ENCODE results near the gene KCNK5.

KCNK5 gene

DNA sequence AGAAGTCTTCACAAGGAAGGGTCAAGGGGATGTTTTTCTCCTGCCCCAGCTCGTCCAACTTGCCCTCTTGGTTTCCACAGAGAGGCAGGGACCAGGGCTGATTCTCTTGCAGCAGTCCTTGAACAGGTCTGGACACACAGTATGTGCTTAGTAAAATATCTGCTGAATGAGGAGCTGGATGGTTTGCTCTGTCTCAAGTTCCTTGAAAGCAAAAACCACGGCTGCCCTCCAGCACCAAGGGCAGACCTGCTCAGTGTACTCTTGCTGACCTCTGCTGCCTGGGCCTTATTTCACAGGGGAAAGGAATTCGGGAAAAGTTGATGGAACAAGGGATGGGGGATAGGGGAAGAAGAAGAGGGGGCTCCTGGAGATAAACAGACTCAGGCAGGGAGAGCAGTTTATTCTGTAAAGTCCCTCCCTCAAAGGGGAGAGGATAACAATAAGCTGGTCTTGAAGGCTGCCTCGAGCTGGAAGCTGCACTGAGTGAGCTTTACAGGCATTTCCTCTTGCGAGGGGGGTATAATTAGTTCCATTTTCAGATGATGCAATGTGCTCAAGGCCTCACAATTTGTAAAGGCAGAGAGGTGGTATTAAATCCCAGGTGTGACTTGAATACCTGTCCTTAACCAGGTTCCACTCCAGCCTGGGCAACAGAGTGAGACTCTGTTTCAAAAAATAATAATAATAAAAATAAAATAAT lies 10.3 kb downstream of the KCNK5 start:
- Histone ChIP-seq H3K4me3 (no peak overlapping the region), H3K36me3 (replicated peaks) (no peaks in the 10 kb centered on the region), H3K27me3 (ENCODE audit: low read depth) (no peaks in the 10 kb centered on the region), H3K4me1 (no peaks in the 10 kb centered on the region; the same call in 1 of the 2 replicates), H3K9me3 (no peaks in the 10 kb centered on the region)
- in situ Hi-C loops (cut with MboI; ENCODE audit: low sequenced_read_pairs): no loop called here
- no peak for DNase-seq (ENCODE audit: low spot score in 2 of 2)

DNA sequence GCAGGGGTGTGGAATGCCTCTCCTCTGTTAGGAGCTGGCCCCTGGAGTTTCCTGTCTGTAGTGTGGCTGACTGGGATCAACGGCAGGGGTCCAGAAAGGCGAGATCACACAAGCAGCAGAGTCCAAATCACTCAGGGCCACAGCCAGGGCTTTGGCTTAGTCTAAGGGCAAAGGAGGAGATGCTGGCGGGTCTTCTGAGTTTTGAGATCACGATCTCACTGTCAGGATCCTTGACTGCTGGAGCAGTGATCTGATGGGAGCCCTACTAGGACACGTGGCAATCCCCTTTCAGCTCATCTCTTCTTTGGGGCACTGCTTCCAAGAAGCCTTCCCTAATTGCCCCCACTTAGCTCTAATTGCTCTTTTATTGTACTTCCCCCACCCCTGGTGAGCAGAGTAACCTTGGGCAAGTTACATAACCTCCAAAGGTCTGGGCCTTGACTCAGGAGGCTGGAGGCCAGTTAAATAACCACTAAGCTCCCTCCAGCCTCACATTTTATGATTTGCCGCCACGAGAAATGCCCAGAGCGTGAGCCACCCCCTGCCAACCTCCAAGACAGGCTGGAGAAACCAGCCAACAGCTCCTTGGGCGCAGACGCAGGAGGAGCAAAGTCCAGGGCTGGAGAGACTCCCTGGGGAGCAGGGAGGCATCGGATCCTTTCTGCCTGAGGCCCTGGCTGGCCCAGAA lies 12.0 kb downstream of the KCNK5 start:
- Histone ChIP-seq H3K27me3 (ENCODE audit: low read depth) (no peaks in the 10 kb centered on the region), H3K4me3 (no peak overlapping the region), H3K4me1 (no peaks in the 10 kb centered on the region), H3K36me3 (replicated peaks) (no peaks in the 10 kb centered on the region), H3K9me3 (no peaks in the 10 kb centered on the region)
- no peak for DNase-seq (ENCODE audit: low spot score in 2 of 2)
- in situ Hi-C loops (cut with MboI; ENCODE audit: low sequenced_read_pairs): no loop called here

DNA sequence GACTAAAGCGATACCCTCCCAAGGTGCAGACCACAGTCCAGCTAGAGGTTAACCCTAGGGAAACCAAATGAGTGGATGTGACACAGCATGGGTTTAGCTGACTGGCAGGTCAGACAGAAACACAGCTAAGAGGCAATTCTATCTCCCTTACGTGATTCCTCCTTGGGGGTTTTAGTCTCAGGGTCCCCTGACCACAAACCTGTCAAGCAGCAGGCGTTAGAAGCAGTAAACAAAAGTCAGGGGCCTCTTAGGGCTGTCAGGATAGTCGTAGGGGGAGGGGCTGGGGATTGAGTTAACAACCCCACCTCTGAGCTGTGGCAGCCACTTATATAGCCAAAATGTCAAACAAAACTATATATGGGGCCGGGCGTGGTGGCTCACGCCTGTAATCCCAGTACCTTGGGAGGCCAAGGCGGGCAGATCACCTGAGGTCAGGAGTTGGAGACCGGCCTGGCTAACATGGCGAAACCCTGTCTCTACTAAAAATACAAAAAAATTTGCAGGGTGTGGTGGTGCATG lies 13.6 kb downstream of the KCNK5 start:
- no peaks in the 10 kb centered on the region for H3K36me3 ChIP-seq (replicated peaks)
- in situ Hi-C loops (cut with MboI; ENCODE audit: low sequenced_read_pairs): no loop called here
- H3K27me3 ChIP-seq (ENCODE audit: low read depth): no peaks in the 10 kb centered on the region
- no peaks in the 10 kb centered on the region for H3K4me1 ChIP-seq
- no peak for DNase-seq (ENCODE audit: low spot score in 2 of 2)
- no peaks in the 10 kb centered on the region for H3K9me3 ChIP-seq
- no peak overlapping the region for H3K4me3 ChIP-seq

DNA sequence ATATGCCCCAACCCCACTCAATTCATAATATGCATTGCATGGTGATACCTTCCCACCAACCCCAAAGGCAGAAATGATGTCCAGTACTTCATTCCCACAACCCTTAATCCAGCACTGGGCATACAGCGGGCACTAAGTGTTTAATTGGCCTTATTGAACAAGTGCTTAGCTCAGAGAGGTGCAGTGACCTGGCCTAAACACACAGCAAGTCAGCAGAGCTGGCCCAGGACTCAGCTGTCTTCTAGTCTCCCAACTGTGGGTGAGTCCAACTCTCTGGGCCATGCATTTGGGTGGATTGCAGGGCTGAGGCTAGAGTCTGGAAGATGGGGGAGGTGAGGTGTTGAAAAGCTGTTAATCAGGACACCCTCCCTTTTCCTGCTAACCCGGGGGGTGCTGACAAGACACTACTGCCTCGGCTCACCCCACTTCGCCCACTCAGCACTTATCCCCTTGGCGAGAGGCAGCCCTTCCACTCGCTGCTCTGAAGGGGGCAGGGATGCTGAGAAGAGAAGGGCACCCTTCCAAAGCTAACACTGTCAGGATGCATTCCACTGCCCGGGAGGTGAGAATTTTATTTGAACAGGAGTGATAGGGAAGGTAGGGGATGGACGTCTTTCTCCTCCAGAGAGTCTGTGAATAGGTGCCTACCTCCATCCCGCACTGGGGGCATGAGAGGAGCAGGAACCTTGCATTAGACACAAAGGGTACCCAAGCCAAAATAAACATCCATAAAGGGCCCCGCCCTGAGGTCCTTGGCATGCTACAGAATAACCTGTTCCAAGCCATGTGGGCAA lies 14.2 kb downstream of the KCNK5 start:
- in situ Hi-C loops (cut with MboI; ENCODE audit: low sequenced_read_pairs): no loop called here
- Histone ChIP-seq H3K9me3 (no peaks in the 10 kb centered on the region), H3K27me3 (ENCODE audit: low read depth) (no peaks in the 10 kb centered on the region), H3K4me1 (no peaks in the 10 kb centered on the region), H3K36me3 (replicated peaks) (no peaks in the 10 kb centered on the region), H3K4me3 (no peak overlapping the region)
- DNase-seq (ENCODE audit: low spot score in 2 of 2): no peak

DNA sequence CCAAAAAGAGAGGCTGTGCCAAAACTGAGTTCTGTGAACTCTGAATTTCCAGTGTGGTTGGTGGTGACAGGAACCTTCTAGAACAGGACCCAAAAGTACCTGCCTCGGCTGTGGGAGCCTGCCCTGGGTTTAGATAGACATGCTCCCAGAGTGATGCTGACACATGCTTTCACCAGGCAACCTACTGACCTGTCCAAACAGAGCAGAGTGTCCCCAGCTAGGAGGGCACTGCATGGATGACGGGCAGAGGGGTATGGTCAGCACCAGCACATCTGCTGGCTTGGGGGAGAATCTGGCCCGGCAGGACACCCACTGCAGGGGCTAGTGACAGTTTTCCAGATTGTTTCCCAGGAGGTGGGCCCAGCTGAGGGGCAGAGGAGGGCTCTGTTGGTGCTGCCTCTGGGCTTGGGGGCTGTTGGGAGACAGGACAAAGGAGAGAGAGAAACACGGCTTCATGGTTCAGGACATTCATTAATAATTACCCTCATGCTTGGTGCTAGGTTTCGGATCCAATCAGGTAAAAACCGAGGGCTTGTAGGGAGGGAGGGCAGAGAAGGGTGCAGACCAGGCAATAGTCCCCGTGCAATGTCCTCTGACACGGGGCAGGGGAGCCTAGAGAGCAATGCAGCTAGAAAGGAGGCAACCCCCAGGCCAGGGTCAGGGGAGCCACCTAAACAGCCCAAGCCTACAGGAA lies 15.0 kb downstream of the KCNK5 start:
- no peak for DNase-seq (ENCODE audit: low spot score in 2 of 2)
- H3K4me1 ChIP-seq: no peaks in the 10 kb centered on the region
- H3K9me3 ChIP-seq: no peaks in the 10 kb centered on the region
- in situ Hi-C loops (cut with MboI; ENCODE audit: low sequenced_read_pairs): no loop called here
- no peak overlapping the region for H3K4me3 ChIP-seq
- H3K36me3 ChIP-seq (replicated peaks): no peaks in the 10 kb centered on the region
- H3K27me3 ChIP-seq (ENCODE audit: low read depth): no peaks in the 10 kb centered on the region

DNA sequence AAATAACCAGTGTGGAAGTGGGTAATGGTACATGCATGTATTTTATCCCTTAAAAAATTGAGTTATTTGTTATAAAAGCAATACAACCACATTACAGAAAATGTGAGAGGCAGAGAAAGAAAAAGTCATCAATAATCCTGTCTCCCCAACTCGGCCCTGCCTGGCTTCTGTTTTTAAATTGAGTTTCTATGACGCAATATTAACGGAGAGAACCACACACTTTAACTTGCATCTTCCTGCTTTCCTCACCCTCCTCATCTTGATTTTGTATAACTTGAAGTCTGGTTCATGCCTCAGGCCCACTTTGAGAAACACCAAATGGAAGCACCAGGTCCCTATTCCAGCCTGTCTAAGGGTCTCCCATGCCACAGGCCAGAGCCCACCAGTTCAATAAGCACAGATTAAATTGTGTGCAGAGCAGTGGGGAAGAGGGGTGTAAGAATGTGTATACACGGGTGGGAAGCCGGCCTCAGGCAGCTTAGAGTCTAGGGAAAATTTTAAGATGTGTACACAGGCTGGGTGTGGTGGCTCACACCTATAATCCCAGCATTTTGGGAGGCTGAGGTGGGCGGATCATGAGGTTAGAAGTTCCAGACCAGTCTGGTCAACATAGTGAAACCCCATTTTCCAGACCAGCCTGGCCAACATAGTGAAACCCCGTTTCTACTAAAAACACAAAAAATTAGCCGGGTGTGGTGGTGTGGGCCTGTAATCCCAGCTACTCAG lies 15.9 kb downstream of the KCNK5 start:
- no peak for DNase-seq (ENCODE audit: low spot score in 2 of 2)
- no peak overlapping the region for H3K4me3 ChIP-seq
- H3K9me3 ChIP-seq: no peaks in the 10 kb centered on the region
- no peaks in the 10 kb centered on the region for H3K27me3 ChIP-seq (ENCODE audit: low read depth)
- no peaks in the 10 kb centered on the region for H3K36me3 ChIP-seq (replicated peaks)
- in situ Hi-C loops (cut with MboI; ENCODE audit: low sequenced_read_pairs): no loop called here
- H3K4me1 ChIP-seq: no peaks in the 10 kb centered on the region

DNA sequence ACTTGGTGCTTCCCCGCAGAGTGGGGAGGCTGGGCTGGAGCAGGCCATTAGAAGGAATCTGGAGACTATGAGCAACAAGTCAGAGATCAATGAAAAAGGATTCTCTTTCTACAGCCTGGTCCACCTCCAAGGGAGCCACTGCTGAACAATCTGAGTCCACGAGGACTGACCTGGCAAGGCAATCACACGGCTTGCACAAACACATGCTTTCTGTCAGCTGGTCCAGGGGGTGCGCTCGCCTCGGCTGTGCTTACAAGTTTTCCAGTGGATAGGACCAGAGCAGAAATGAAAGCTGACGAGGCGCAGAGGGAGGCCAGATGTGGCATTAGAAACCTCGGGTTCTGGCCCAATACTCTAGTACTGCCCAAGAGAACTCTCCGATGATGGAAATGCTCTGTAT lies 18.1 kb downstream of the KCNK5 start:
- in situ Hi-C loops (cut with MboI; ENCODE audit: low sequenced_read_pairs): no loop called here
- H3K4me3 ChIP-seq: no peak overlapping the region
- no peak for DNase-seq (ENCODE audit: low spot score in 2 of 2)
- H3K4me1 ChIP-seq: no peaks in the 10 kb centered on the region
- no peaks in the 10 kb centered on the region for H3K9me3 ChIP-seq
- no peaks in the 10 kb centered on the region for H3K27me3 ChIP-seq (ENCODE audit: low read depth)
- no peaks in the 10 kb centered on the region for H3K36me3 ChIP-seq (replicated peaks)

DNA sequence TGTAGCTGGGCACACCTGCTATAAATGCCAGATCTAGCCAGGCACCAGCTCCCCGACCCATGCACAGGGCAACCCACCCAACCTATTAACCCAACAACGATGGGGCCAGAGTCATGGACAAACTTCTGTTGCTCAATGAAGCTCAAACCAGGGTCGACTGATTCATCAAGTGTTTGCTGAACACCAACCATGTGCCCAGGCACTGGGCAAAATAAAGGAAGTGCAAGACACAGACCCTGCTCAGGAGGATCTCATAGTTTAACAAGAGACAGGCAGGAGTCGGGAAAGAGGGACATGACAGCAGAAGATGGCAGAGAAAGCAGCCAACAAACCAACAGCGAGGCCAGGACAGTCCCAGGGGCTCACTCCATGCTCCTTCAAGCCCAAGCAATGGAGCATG lies 18.8 kb downstream of the KCNK5 start:
- in situ Hi-C loops (cut with MboI; ENCODE audit: low sequenced_read_pairs): no loop called here
- Histone ChIP-seq H3K36me3 (replicated peaks) (no peaks in the 10 kb centered on the region), H3K4me1 (no peaks in the 10 kb centered on the region), H3K27me3 (ENCODE audit: low read depth) (no peaks in the 10 kb centered on the region), H3K4me3 (no peak overlapping the region), H3K9me3 (no peaks in the 10 kb centered on the region)
- no peak for DNase-seq (ENCODE audit: low spot score in 2 of 2)

DNA sequence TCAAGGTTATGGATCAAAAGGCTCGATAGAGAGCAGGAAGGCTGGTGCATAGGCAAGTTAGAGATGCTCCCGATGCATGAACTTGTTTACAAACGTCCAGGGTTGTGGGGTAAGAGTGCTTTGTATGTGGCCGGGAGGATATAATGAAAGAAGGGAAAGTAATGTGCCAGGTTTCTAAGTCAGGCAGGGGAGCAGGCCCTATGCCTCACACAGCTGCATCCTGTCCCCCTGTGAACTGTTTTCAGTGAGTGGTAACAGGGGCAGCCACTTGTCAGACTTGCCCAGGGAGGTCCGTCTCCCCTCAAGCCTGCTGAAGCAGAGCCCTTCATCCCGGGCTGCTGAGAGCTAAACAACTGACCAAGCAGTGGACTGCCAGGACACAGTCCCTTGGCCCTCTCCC lies 19.4 kb downstream of the KCNK5 start:
- Histone ChIP-seq H3K36me3 (replicated peaks) (no peaks in the 10 kb centered on the region), H3K4me3 (no peak overlapping the region), H3K9me3 (no peaks in the 10 kb centered on the region), H3K4me1 (no peaks in the 10 kb centered on the region), H3K27me3 (ENCODE audit: low read depth) (no peaks in the 10 kb centered on the region)
- in situ Hi-C loops (cut with MboI; ENCODE audit: low sequenced_read_pairs): no loop called here
- DNase-seq (ENCODE audit: low spot score in 2 of 2): no peak

DNA sequence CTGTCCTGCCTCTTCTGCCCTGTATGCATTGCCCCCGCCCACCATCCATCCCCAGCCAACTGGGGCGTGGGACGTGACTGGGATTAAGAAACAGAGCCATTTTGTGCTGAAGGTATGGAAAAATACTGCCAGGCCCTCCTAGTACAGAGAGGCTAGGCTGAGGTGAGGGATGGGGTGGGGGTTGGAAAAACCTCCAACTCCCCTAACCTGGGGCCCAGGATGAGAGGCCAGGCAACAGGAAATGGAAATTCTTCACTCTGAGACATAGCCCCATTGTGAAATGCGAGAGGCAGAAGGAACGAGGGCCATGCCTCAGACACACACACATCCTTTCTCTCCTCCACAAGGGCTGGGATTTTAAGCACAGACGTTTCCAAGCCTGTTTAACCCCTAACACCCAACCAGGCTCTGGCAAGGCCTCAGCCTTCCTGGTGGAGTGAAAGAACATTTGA lies 19.9 kb downstream of the KCNK5 start:
- in situ Hi-C loops (cut with MboI; ENCODE audit: low sequenced_read_pairs): no loop called here

DNA sequence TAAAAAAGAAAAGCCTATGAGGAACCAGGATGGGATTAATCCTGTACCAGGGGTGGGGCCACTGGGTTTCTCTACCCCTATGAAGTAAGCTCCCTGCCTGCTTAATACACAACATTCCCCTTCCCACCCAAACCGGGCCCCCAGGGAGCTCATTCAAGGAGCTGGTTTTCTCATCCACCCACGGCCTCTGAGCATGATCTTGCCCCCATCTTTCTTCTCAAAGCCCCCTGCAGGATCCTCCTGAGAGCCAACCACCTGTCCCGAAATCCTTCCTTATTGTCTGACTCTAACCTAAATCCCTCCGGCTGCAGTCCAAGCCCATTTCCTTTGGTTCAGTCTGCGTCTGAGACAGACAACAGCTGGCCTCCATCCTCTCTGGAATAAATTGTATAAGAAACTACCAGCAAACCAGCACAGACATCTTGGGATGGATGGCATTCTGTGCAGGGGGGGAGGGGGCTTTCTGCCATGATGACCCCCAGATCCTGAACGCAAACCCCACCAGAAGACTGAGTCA lies 21.0 kb downstream of the KCNK5 start:
- Histone ChIP-seq H3K4me1 (no peaks in the 10 kb centered on the region), H3K36me3 (replicated peaks) (no peaks in the 10 kb centered on the region), H3K4me3 (no peak overlapping the region), H3K9me3 (no peaks in the 10 kb centered on the region), H3K27me3 (ENCODE audit: low read depth) (no peaks in the 10 kb centered on the region)
- in situ Hi-C loops (cut with MboI; ENCODE audit: low sequenced_read_pairs): no loop called here
- no peak for DNase-seq (ENCODE audit: low spot score in 2 of 2)

More for the DNA sequence above, 19.9 kb downstream of the KCNK5 start:
- no peaks in the 10 kb centered on the region for H3K36me3 ChIP-seq (replicated peaks)
- DNase-seq (ENCODE audit: low spot score in 2 of 2): no peak
- H3K4me1 ChIP-seq: no peaks in the 10 kb centered on the region
- no peaks in the 10 kb centered on the region for H3K27me3 ChIP-seq (ENCODE audit: low read depth)
- no peak overlapping the region for H3K4me3 ChIP-seq
- H3K9me3 ChIP-seq: no peaks in the 10 kb centered on the region

DNA sequence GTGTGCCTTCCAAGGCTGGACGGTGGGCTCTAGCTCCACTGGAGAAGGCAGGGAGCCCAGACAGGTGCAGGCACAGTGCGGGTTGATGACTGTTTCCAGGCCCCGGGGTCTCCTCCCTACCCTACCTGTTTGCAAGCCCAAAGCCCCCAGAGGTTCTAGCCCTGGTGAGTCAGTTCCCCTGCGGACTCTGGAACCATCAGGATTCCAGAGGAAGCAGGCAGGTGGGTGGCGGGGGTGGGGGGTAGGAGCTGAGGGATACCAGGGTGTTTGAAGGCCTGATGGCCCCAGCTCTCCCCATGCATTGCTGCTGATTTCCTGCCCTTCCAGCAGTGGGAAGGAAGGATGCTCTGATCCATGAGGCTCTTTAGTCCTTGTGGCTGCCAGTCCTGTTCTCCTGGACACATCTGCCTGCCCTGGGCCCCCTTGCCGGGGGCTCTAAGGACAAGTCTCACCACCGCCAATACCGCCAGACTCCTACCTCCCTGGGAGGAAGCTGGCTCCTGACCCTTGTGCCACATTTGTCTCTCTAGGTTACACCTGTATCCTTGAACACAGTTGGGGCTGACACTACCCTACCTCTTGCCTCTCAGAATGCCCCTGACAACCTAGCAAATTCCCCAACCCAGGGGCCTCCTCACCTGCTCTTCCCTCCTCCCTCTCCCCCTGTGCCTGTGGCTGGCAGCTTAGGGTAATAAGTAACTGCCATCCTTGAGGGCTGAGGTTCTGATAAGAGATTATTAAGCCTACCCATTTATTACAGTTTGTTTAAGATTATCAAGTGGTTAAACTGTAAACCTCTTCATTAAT lies 21.7 kb downstream of the KCNK5 start:
- in situ Hi-C loops (cut with MboI; ENCODE audit: low sequenced_read_pairs): no loop called here
- Histone ChIP-seq H3K4me3 (no peak overlapping the region), H3K36me3 (replicated peaks) (no peaks in the 10 kb centered on the region), H3K4me1 (no peaks in the 10 kb centered on the region), H3K27me3 (ENCODE audit: low read depth) (no peaks in the 10 kb centered on the region), H3K9me3 (no peaks in the 10 kb centered on the region)
- DNase-seq (ENCODE audit: low spot score in 2 of 2): no peak
